Lower leg skin (tissue), 4 donors: ENCODE measurements around the gene MYH15. TPM values are rescaled to one million over a fixed set of nuclear protein-coding genes. Genes with fewer than 3 reads are reported as not detected.

Source experiments
- DNase-seq, 2 donors: peaks; one replicate each; pipeline ENCODE4 v3.0.0-alpha.2; 2019; ENCODE audit warnings: low spot score in 2 of 2
- H3K4me3 ChIP-seq: fragments of 200-600 bp; sonication (generic); 2 replicates; pipeline ENCODE4 v1.5.1; 2017; ENCODE audit warnings: mild to moderate bottlenecking, low read depth; ENCODE audit not compliant: poor library complexity, severe bottlenecking
- CTCF ChIP-seq, 3 donors: fragments of 450-650 bp; IDR thresholded peaks; one replicate each; pipeline ENCODE4 v1.5.1; 2016; ENCODE audit warnings: antibody characterized with exemption in 3 of 3, mild to moderate bottlenecking in 3 of 3, moderate library complexity in 2 of 3
- POLR2A ChIP-seq, 2 donors: fragments of 450-650 bp; IDR thresholded peaks; one replicate each; pipeline ENCODE4 v1.6.1; 2016 to 2017; ENCODE audit warnings: antibody characterized with exemption in 2 of 2, mild to moderate bottlenecking in 1 of 2, moderate library complexity in 1 of 2
- WGBS, 2 donors: methylation state at CpG; one replicate each; pipeline ENCODE4 v1.1.5; 2018; 5-methylcytosine and 5-hydroxymethylcytosine counted together
- intact Hi-C: fragments of 100-400 bp; cut with DNase I; formaldehyde crosslinking; loops from one replicate; pipeline ENCODE4 v1.15.0; 2023; ENCODE audit warnings: low total_unique reads
- total RNA-seq, 4 donors: library from RNA; depleted of rRNA; stranded (reverse); fragments of >200 nt; gene quantifications; one replicate each; pipeline ENCODE4 v1.1.0, GENCODE V29; 2016

The MYH15 gene
- total RNA-seq, 4 donors from 2014 or later: 0.04 to 0.88 (median 0.27) TPM

DNA sequence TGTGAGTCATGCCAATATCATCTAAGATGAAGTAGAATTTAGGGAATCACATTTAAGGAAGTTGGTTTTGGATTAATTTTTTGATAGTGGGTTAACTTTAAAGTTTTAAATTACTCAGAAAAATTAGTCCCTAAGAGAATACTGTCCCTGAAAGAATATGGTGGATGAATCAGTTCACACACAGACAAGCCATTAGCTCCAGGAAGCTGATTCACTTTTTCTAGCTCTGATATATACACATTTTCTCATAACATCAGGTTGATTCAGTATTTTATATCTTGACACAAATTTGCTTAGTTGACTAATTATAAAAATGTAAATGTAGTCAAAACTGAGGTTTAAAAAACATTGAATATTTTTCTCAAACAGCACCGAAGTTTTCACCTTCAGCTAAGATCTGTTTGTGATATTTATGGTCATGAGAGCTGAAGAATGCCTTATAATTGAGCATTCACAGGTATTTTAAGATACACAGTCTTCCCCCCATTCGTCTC lies 55.1 kb downstream of the MYH15 start:
- WGBS, 2 donors: 82 to 92% methylated on average over 2 of the region's 2 CpGs
- no peak overlapping the region for H3K4me3 ChIP-seq
- intact Hi-C loops: no loop called here
- TF ChIP-seq CTCF (IDR thresholded peaks at IDR 0.05) (no peak), POLR2A (IDR thresholded peaks at IDR 0.05) (no peak)
- DNase-seq: no peak

- no peak overlapping the region for H3K4me3 ChIP-seq
- 52 to 55% methylated on average over 1 of the region's 1 CpG for WGBS, 2 donors
- TF ChIP-seq POLR2A (IDR thresholded peaks at IDR 0.05) (no peak), CTCF (IDR thresholded peaks at IDR 0.05) (no peak)
- DNase-seq: no peak
- intact Hi-C loops: no loop called here
These were observed 56.8 kb downstream of the MYH15 start for GRCh38 chr3:108453565-108453964.

DNA sequence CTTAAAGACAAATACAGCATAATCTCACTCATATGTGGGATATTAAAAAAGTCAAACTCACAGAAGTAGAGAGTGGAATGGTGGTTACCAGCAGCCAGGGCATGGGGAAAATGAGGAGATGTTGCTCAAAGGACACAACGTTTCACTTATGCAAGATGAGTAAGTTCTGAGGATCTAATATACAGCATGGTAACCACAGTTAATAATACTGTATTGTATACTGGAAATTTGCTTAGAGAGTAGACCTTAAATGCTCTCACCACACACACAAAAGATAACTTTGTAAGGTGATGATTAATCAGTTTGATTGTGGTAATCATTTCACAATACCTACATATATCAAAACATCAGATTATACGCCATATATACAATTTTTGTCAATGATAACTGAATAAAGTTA lies 60.0 kb downstream of the MYH15 start:
- H3K4me3 ChIP-seq: no peak overlapping the region
- 37 to 61% methylated on average over 2 of the region's 2 CpGs for WGBS, 2 donors
- DNase-seq: no peak
- intact Hi-C loops: no loop called here
- no peak for TF ChIP-seq CTCF (IDR thresholded peaks at IDR 0.05)

GRCh38 chr3:108448593-108448992 lies 61.8 kb downstream of the MYH15 start:
- no peak for TF ChIP-seq POLR2A (IDR thresholded peaks at IDR 0.05)
- TF ChIP-seq CTCF (IDR thresholded peaks at IDR 0.05): no peak
- 83 to 85% methylated on average over 1 of the region's 1 CpG for WGBS, 2 donors
- no peak overlapping the region for H3K4me3 ChIP-seq
- intact Hi-C loops: no loop called here
- DNase-seq: no peak

- WGBS, 2 donors: 83 to 86% methylated on average over 3 of the region's 3 CpGs
- H3K4me3 ChIP-seq: no peak overlapping the region
- TF ChIP-seq POLR2A (IDR thresholded peaks at IDR 0.05): no peak
- no peak for TF ChIP-seq CTCF (IDR thresholded peaks at IDR 0.05)
- intact Hi-C loops: no loop called here
- no peak for DNase-seq
These were observed 63.1 kb downstream of the MYH15 start for GRCh38 chr3:108447096-108447847.

DNA sequence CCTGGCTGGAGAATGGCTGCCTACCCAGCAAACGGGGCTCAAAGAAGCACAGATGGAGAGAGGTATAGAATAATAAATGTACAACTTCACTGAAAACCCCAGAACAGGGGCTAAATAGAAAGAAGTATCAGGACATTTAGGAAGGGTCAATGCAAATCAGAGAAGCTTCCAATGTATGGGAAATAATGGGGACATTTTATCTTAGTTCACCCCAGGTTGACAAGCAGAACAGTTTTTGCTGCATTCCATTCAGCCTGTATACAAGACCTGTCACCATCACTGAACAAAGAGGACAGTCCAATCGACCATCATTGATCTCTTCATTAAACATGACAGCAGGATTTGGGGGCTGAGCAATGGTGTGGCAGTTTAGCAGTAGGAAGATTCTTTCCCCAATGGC lies 68.1 kb downstream of the MYH15 start:
- TF ChIP-seq CTCF (IDR thresholded peaks at IDR 0.05) (no peak), POLR2A (IDR thresholded peaks at IDR 0.05) (no peak)
- 80 to 83% methylated on average over 2 of the region's 2 CpGs for WGBS, 2 donors
- intact Hi-C loops: no loop called here
- DNase-seq: no peak
- no peak overlapping the region for H3K4me3 ChIP-seq
